Measurements from ENCODE around the gene CDC5L. TPM values are rescaled to one million over a fixed set of nuclear protein-coding genes. Genes with fewer than 3 reads are reported as not detected.

CDC5L gene
- total RNA-seq, 5 donors from 2014 or later (not counting 1 experiment from before 2014, with no cell fraction given): 16.9 to 18.8 (median 17.9) TPM

DNA sequence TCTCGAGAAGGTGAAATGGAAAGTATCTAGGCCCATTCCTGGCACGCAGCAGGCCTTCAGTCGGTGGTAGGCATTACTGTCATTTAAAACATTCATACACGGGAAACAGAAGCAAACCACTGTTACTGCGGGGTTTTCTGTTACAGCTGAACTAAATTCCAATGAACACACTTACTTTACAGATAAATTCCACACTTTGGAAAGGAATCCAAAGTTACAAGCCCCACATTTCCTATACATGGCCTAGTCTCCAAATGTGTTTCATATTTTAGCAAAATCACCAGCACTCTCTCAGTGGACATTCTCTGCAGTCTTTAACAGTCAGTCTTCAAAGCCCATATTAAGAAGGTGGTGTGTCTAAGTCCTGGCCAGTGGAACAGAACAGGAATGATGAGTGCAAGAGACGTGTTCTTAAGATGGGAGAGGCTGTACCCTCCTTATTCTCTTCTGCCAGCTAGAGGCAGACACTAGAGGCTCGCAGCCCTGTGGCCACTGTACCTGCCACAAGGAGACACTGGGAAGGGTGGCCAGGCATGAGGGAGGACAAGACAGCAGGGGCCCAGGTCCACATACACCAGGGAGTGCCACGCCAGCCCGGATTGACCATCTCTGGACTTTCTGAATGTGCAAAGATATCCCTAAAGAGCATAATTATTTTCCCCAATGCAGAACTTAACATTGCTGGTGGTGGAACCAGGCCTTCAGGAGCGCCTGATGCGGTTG is 76.4 kb downstream of the CDC5L start:
- Mint-ChIP-seq H3K36me3 (no peaks in the 10 kb centered on the region), H3K27ac (no peak overlapping the region), H3K4me1 (no peaks in the 10 kb centered on the region), H3K4me3 (no peak overlapping the region), H3K27me3 (peaks cover 7 to 13% of the 10 kb centered on the region in 2 donors), H3K9me3 (no peaks in the 10 kb centered on the region)
- Histone ChIP-seq H3K4me1 (ENCODE audit: control insufficient read depth in 1 of 2, extremely low read depth in 1 of 2, insufficient read depth in 2 of 2, low read length in 2 of 2) (no peaks in the 10 kb centered on the region), H3K36me3 (ENCODE audit: control insufficient read depth in 2 of 2, extremely low read depth in 1 of 2, insufficient read depth in 1 of 2, low read length in 1 of 2) (no peaks in the 10 kb centered on the region), H3K9me3 (no peaks in the 10 kb centered on the region), H3K4me3 (ENCODE audit: control insufficient read depth in 1 of 2, extremely low read depth in 1 of 2, low read length in 1 of 2) (no peak overlapping the region), H3K27ac (ENCODE audit: low read length) (no peak overlapping the region), H3K27me3 (replicated peaks in 1 of 2; ENCODE audit: control insufficient read depth in 2 of 2, extremely low read depth in 1 of 2, insufficient read depth in 2 of 2, low read length in 1 of 2) (peaks cover 0 to 7% of the 10 kb centered on the region in 2 experiments)
- WGBS (ENCODE audit: insufficient coverage): 79% methylated on average over 6 of the region's 11 CpGs
- ChIA-PET CTCF (no interaction called here), POLR2A (no interaction called here)
- DNase-seq: peak in 1 of 35 experiments; percentile 8
- no peak for ATAC-seq (replicated peaks in 1 of 4)

DNA sequence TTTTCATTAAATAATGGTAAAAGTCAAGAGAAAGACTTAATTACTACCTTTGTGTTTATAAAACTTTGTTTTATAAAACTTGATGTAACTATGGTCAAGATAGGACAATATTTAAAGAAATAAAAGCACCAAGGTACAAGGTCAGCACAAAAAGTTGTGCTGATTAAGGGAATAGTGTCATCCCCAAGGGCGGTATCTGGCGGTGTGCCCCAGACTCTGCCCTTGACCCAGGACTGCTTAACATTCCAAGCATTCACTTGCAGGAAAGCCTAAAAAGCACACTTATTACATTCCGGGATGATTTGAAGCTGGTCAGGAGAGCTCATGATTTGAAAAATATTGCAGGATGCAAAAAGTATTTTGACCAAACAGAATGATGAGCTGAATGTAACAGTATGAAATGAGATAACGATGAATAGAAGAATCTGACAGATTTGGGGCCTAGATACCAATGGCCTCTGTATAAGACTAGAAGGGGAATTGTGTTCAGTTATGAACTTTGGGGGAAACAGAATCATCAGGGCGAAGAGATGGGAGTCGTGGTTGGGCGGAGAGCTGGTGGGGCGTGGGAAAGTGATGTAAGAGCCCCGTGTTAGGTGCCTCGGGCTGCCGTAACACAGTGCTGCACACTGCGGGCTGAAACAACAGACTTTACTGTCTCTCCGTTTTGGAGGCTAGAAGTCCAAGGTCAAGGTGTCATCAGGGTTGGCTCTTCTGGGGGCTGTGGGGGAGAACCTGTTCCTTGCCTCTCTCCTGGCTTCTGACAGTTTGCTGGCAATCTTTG is 77.2 kb downstream of the CDC5L start:
- Mint-ChIP-seq H3K9me3 (no peaks in the 10 kb centered on the region), H3K27me3 (peaks cover 7 to 13% of the 10 kb centered on the region in 2 donors), H3K27ac (no peak overlapping the region), H3K4me1 (no peaks in the 10 kb centered on the region), H3K36me3 (no peaks in the 10 kb centered on the region), H3K4me3 (no peak overlapping the region)
- ChIA-PET POLR2A (no interaction called here), CTCF (no interaction called here)
- WGBS (ENCODE audit: insufficient coverage): 93% methylated on average over 9 of the region's 13 CpGs
- Histone ChIP-seq H3K27me3 (replicated peaks in 1 of 2; ENCODE audit: control insufficient read depth in 2 of 2, extremely low read depth in 1 of 2, insufficient read depth in 2 of 2, low read length in 1 of 2) (peaks cover 0 to 7% of the 10 kb centered on the region in 2 experiments), H3K9me3 (no peaks in the 10 kb centered on the region), H3K27ac (ENCODE audit: low read length) (no peak overlapping the region), H3K36me3 (ENCODE audit: control insufficient read depth in 2 of 2, extremely low read depth in 1 of 2, insufficient read depth in 1 of 2, low read length in 1 of 2) (no peaks in the 10 kb centered on the region), H3K4me3 (ENCODE audit: control insufficient read depth in 1 of 2, extremely low read depth in 1 of 2, low read length in 1 of 2) (no peak overlapping the region), H3K4me1 (ENCODE audit: control insufficient read depth in 1 of 2, extremely low read depth in 1 of 2, insufficient read depth in 2 of 2, low read length in 2 of 2) (no peaks in the 10 kb centered on the region)
- DNase-seq (no peak), ATAC-seq (replicated peaks in 1 of 4) (no peak)

DNA sequence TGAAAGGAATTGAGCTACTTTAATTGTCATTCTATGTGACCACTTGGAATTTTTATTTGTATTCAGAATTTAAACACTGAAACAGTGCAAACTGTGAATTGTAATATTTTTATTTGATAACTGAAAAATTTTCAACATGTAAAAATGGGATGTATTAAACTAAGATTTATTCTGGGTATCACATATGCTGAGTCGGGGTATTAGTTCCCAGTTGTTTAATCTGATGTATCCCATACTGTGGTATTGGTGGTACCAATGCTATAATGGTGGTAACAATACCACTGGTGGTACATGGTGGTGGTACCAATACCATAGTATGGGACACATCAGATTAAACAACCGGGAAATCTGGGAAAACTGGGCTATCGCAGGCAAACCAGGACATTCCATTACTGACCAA is 79.4 kb downstream of the CDC5L start:
- POLR2A ChIA-PET: no interaction called here
- H3K4me1 ChIP-seq (ENCODE audit: control insufficient read depth in 1 of 2, extremely low read depth in 1 of 2, insufficient read depth in 2 of 2, low read length in 2 of 2): no peaks in the 10 kb centered on the region
- ATAC-seq (replicated peaks in 1 of 4): no peak
- CTCF ChIA-PET: no interaction called here
- no peak overlapping the region for H3K4me3 Mint-ChIP-seq
- H3K27ac Mint-ChIP-seq: no peak overlapping the region
- H3K4me3 ChIP-seq (ENCODE audit: control insufficient read depth in 1 of 2, extremely low read depth in 1 of 2, low read length in 1 of 2): no peak overlapping the region
- H3K27me3 ChIP-seq (replicated peaks in 1 of 2; ENCODE audit: control insufficient read depth in 2 of 2, extremely low read depth in 1 of 2, insufficient read depth in 2 of 2, low read length in 1 of 2): peaks cover 0 to 10% of the 10 kb centered on the region in 2 experiments
- WGBS (ENCODE audit: insufficient coverage): 100% methylated on average over 1 of the region's 3 CpGs
- H3K9me3 ChIP-seq: no peaks in the 10 kb centered on the region
- no peaks in the 10 kb centered on the region for H3K4me1 Mint-ChIP-seq
- H3K27ac ChIP-seq (ENCODE audit: low read length): no peak overlapping the region
- H3K36me3 ChIP-seq (ENCODE audit: control insufficient read depth in 2 of 2, extremely low read depth in 1 of 2, insufficient read depth in 1 of 2, low read length in 1 of 2): no peaks in the 10 kb centered on the region
- DNase-seq: no peak
- H3K27me3 Mint-ChIP-seq: peaks cover 7 to 13% of the 10 kb centered on the region in 2 donors
- H3K36me3 Mint-ChIP-seq: no peaks in the 10 kb centered on the region
- H3K9me3 Mint-ChIP-seq: no peaks in the 10 kb centered on the region

DNA sequence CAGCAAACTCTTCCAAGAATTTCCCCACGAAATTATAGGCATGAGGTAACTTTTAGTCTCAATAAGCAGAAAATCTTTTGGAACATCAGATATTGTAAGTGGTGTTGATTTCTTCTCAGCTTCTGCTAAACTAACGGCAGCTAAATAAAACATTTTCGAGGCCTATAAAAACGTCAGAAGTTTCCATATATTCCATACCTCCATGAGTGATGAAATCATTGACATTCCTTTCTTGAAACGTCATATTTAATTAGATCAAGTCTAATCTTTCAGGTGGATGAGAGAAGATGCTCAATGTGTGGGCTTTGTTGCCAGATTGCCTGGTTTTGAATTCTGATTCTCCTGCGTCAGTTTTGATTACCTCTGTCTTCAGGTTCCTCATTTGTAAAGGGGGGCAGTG is 81.3 kb downstream of the CDC5L start:
- Histone ChIP-seq H3K4me3 (ENCODE audit: control insufficient read depth in 1 of 2, extremely low read depth in 1 of 2, low read length in 1 of 2) (no peak overlapping the region), H3K9me3 (no peaks in the 10 kb centered on the region), H3K27ac (ENCODE audit: low read length) (no peak overlapping the region), H3K27me3 (replicated peaks in 1 of 2; ENCODE audit: control insufficient read depth in 2 of 2, extremely low read depth in 1 of 2, insufficient read depth in 2 of 2, low read length in 1 of 2) (peaks cover 0 to 6% of the 10 kb centered on the region in 2 experiments), H3K36me3 (ENCODE audit: control insufficient read depth in 2 of 2, extremely low read depth in 1 of 2, insufficient read depth in 1 of 2, low read length in 1 of 2) (no peaks in the 10 kb centered on the region), H3K4me1 (ENCODE audit: control insufficient read depth in 1 of 2, extremely low read depth in 1 of 2, insufficient read depth in 2 of 2, low read length in 2 of 2) (no peaks in the 10 kb centered on the region)
- 100% methylated on average over 1 of the region's 6 CpGs for WGBS (ENCODE audit: insufficient coverage)
- DNase-seq: no peak
- Mint-ChIP-seq H3K4me3 (no peak overlapping the region), H3K27ac (no peak overlapping the region), H3K27me3 (peaks cover 7 to 12% of the 10 kb centered on the region in 2 donors), H3K4me1 (no peaks in the 10 kb centered on the region), H3K9me3 (no peaks in the 10 kb centered on the region), H3K36me3 (no peaks in the 10 kb centered on the region)
- no peak for ATAC-seq (replicated peaks in 1 of 4)
- ChIA-PET POLR2A (no interaction called here), CTCF (interaction anchor here in 1 of 2 donors (0.6 kb wide), 1 partner anchor 10 kb away, joined by 3 read pairs; no protein-coding TSS in a partner anchor)

DNA sequence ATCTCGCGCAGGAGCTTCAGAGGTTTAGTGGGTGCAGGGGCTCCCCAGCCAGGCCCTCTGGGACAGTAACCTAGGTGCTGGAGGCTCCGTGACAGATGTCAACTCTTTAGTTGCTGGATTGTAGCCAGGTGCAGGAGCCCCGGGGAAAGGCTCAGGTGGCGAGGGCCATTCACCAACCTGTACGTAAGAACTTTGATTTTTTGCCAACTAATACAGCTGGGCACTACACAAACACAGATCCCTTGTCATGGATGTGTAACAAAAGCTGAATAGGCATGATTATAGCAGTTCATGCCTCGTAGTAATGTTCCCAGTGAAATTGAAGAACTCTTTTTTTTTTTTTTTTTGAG is 82.6 kb downstream of the CDC5L start:
- Mint-ChIP-seq H3K4me3 (no peak overlapping the region), H3K4me1 (no peaks in the 10 kb centered on the region), H3K27ac (no peak overlapping the region), H3K9me3 (no peaks in the 10 kb centered on the region), H3K36me3 (no peaks in the 10 kb centered on the region), H3K27me3 (peaks cover 11 to 14% of the 10 kb centered on the region in 2 donors)
- CTCF ChIA-PET: interaction anchor here in 1 of 2 donors (0.7 to 1.4 kb wide), 5 partner anchors 10 to 37 kb away, joined by 3 to 4 read pairs (median 3); no protein-coding TSS in a partner anchor
- no peaks in the 10 kb centered on the region for H3K36me3 ChIP-seq (ENCODE audit: control insufficient read depth in 2 of 2, extremely low read depth in 1 of 2, insufficient read depth in 1 of 2, low read length in 1 of 2)
- H3K4me3 ChIP-seq (ENCODE audit: control insufficient read depth in 1 of 2, extremely low read depth in 1 of 2, low read length in 1 of 2): no peak overlapping the region
- no peak for ATAC-seq (replicated peaks in 1 of 4)
- no peaks in the 10 kb centered on the region for H3K4me1 ChIP-seq (ENCODE audit: control insufficient read depth in 1 of 2, extremely low read depth in 1 of 2, insufficient read depth in 2 of 2, low read length in 2 of 2)
- H3K27me3 ChIP-seq (replicated peaks in 1 of 2; ENCODE audit: control insufficient read depth in 2 of 2, extremely low read depth in 1 of 2, insufficient read depth in 2 of 2, low read length in 1 of 2): peaks cover 0 to 12% of the 10 kb centered on the region in 2 experiments
- no peaks in the 10 kb centered on the region for H3K9me3 ChIP-seq
- H3K27ac ChIP-seq (ENCODE audit: low read length): no peak overlapping the region
- 76% methylated on average over 3 of the region's 7 CpGs for WGBS (ENCODE audit: insufficient coverage)
- POLR2A ChIA-PET: no interaction called here
- no peak for DNase-seq

DNA sequence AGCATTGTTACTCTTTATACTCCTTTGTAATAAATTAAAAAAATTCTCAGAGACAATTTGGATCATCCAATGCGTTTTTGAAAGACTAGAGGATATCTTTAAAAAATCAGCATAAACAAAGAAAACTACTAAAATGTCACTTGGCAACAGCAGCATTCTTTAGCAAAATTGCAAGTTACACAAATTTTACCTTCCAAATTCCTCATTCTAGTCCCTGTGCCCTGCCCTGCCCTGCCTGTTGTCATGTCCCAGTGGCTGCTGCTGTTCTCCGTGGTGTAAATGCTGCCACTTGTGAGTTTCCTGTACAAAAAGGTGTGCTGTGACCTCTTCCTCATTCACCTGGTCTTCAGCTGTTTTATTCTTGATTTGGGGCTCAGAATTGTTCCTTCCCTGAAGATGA is 83.2 kb downstream of the CDC5L start:
- Mint-ChIP-seq H3K9me3 (no peaks in the 10 kb centered on the region), H3K27me3 (peaks cover 10 to 14% of the 10 kb centered on the region in 2 donors), H3K27ac (no peak overlapping the region), H3K4me3 (no peak overlapping the region), H3K4me1 (no peaks in the 10 kb centered on the region), H3K36me3 (no peaks in the 10 kb centered on the region)
- no peak for DNase-seq
- no peak for ATAC-seq (replicated peaks in 1 of 4)
- H3K4me1 ChIP-seq (ENCODE audit: control insufficient read depth in 1 of 2, extremely low read depth in 1 of 2, insufficient read depth in 2 of 2, low read length in 2 of 2): peaks cover 0 to 4% of the 10 kb centered on the region in 2 experiments
- peaks cover 0 to 18% of the 10 kb centered on the region in 2 experiments for H3K27me3 ChIP-seq (replicated peaks in 1 of 2; ENCODE audit: control insufficient read depth in 2 of 2, extremely low read depth in 1 of 2, insufficient read depth in 2 of 2, low read length in 1 of 2)
- no peaks in the 10 kb centered on the region for H3K36me3 ChIP-seq (ENCODE audit: control insufficient read depth in 2 of 2, extremely low read depth in 1 of 2, insufficient read depth in 1 of 2, low read length in 1 of 2)
- ChIA-PET POLR2A (no interaction called here), CTCF (interaction anchor here (0.7 to 1.4 kb wide), 4 partner anchors 11 to 1452 kb away, joined by 3 to 4 read pairs (median 3); no protein-coding TSS in a partner anchor)
- H3K9me3 ChIP-seq: no peaks in the 10 kb centered on the region
- WGBS (ENCODE audit: insufficient coverage): 40% methylated on average over 2 of the region's 2 CpGs
- no peak overlapping the region for H3K27ac ChIP-seq (ENCODE audit: low read length)
- no peak overlapping the region for H3K4me3 ChIP-seq (ENCODE audit: control insufficient read depth in 1 of 2, extremely low read depth in 1 of 2, low read length in 1 of 2)
